ENCODE results near the gene CKAP4.

CKAP4 gene, protein sequence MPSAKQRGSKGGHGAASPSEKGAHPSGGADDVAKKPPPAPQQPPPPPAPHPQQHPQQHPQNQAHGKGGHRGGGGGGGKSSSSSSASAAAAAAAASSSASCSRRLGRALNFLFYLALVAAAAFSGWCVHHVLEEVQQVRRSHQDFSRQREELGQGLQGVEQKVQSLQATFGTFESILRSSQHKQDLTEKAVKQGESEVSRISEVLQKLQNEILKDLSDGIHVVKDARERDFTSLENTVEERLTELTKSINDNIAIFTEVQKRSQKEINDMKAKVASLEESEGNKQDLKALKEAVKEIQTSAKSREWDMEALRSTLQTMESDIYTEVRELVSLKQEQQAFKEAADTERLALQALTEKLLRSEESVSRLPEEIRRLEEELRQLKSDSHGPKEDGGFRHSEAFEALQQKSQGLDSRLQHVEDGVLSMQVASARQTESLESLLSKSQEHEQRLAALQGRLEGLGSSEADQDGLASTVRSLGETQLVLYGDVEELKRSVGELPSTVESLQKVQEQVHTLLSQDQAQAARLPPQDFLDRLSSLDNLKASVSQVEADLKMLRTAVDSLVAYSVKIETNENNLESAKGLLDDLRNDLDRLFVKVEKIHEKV

DNA sequence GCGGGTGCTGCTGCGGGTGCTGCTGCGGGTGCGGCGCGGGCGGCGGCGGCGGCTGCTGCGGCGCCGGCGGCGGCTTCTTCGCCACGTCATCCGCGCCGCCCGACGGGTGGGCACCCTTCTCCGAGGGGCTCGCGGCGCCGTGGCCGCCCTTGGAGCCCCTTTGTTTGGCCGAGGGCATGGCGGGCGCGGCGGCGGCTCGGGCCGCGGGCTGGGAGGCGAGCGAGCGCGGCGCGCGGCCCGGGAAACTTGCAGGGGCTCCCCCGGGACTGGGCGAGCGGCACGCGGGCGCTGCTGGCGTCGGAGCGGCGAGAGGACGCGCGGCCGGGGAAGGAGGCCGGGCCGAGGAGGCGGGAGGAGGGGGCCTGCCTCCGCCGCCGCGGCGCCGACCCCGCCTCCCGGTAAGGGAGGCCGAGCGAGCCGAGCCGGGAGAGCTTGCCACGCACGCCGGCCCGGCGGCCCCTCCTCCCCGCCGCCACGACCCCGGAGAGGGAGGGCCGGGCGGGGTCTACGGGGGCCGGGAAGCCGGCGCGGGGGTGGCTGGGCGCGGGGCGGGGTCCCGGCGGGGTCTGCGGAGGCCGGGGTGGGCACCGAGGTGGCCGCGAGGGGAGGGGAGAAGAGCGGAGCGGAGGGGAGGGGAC lies at the start of gene CKAP4:
Gene CKAP4 (minus strand): TSS at position 347 of the 638 bp plus-strand sequence. CDS start 169 bp downstream, at position 178.
- peaks cover 4% of the 10 kb centered on the region in 2 donors for H3K36me3 ChIP-seq (ENCODE audit: control insufficient read depth in 1 of 2, insufficient read depth in 2 of 2, low read length in 2 of 2)
- H3K4me1 ChIP-seq (ENCODE audit: control insufficient read depth in 1 of 2, insufficient read depth in 2 of 2, low read length in 2 of 2), result peaks cover 27 to 40% of the 10 kb centered on the region in 2 donors
- H3K4me3 ChIP-seq (ENCODE audit: low read depth in 1 of 2, low read length in 2 of 2), result peak within 1 kb of the TSS; percentile 75 to 82
- H3K27ac ChIP-seq (ENCODE audit: low read depth, low read length), result peak within 1 kb of the TSS; percentile 79
- H3K27me3 ChIP-seq (ENCODE audit: control insufficient read depth in 1 of 2, insufficient read depth in 2 of 2, low read length in 2 of 2), result no peaks in the 10 kb centered on the region
- H3K9me3 ChIP-seq (ENCODE audit: control insufficient read depth in 1 of 2, low read length in 2 of 2), result no peaks in the 10 kb centered on the region
- H3K9ac ChIP-seq (ENCODE audit: low read depth in 1 of 2, low read length in 2 of 2), result peak within 1 kb of the TSS; percentile 70 to 79

DNA sequence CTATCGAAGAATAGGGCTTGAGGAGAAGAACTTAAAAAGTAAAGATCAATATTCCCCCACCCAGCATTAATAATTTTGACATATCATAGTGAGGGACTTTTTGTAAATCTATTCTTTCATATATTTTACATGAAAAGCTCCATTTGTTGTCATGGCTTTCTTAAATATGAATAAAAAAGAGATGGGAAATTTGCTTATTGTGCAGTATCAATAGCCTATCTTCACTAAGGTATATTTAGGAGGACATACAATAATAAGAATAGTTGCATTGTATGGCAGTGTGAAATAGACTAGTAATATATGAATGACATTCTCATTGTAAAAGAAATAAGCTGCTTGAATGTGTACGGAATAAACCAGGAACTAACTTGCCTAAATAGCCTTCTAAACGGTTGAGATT lies 49.3 kb upstream of the CKAP4 start:
- H3K36me3 ChIP-seq (ENCODE audit: control insufficient read depth in 1 of 2, insufficient read depth in 2 of 2, low read length in 2 of 2), result no peaks in the 10 kb centered on the region
- no peak overlapping the region for H3K9ac ChIP-seq (ENCODE audit: low read depth in 1 of 2, low read length in 2 of 2)
- H3K4me1 ChIP-seq (ENCODE audit: control insufficient read depth in 1 of 2, insufficient read depth in 2 of 2, low read length in 2 of 2), result peaks cover 9 to 10% of the 10 kb centered on the region in 2 donors
- H3K9me3 ChIP-seq (ENCODE audit: control insufficient read depth in 1 of 2, low read length in 2 of 2), result no peaks in the 10 kb centered on the region
- H3K27me3 ChIP-seq (ENCODE audit: control insufficient read depth in 1 of 2, insufficient read depth in 2 of 2, low read length in 2 of 2), result no peaks in the 10 kb centered on the region
- H3K4me3 ChIP-seq (ENCODE audit: low read depth in 1 of 2, low read length in 2 of 2), result no peak overlapping the region
- H3K27ac ChIP-seq (ENCODE audit: low read depth, low read length), result no peak overlapping the region

DNA sequence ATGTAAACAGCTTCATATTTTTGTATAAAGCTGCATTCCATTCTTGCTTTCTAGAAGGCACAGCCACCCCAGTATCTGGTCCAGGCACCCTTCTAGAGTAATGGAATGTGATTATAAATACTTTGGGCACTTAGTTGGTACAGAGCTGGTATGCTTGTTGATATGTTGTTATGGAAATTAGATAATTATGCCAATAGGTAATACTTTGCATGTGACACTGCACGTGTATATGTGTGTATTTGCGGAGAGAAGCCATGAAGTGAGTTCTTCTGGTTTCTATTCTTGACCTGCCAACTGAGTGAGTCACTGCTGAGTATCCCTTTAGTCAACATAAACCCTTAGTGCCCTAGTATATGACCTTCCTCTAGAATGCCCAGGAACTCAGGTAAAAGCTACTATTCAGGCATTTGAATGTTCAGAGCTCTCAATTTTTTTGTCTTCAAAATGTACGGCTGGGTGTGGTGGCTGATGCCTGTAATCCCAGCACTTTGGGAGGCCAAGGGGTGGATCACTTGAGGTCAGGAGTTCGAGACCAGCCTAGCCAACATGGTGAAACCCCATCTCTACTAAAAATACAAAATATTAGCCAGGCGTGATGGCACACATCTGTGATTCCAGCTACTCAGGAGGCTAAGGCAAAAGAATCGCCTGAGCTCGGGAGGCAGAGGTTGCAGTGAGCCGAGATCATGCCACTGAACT lies 48.5 kb upstream of the CKAP4 start:
- Histone ChIP-seq H3K4me1 (ENCODE audit: control insufficient read depth in 1 of 2, insufficient read depth in 2 of 2, low read length in 2 of 2) (peaks cover 3 to 4% of the 10 kb centered on the region in 2 donors), H3K4me3 (ENCODE audit: low read depth in 1 of 2, low read length in 2 of 2) (no peak overlapping the region), H3K27me3 (ENCODE audit: control insufficient read depth in 1 of 2, insufficient read depth in 2 of 2, low read length in 2 of 2) (no peaks in the 10 kb centered on the region), H3K27ac (ENCODE audit: low read depth, low read length) (no peak overlapping the region), H3K9me3 (ENCODE audit: control insufficient read depth in 1 of 2, low read length in 2 of 2) (no peaks in the 10 kb centered on the region), H3K36me3 (ENCODE audit: control insufficient read depth in 1 of 2, insufficient read depth in 2 of 2, low read length in 2 of 2) (no peaks in the 10 kb centered on the region), H3K9ac (ENCODE audit: low read depth in 1 of 2, low read length in 2 of 2) (no peak overlapping the region)

DNA sequence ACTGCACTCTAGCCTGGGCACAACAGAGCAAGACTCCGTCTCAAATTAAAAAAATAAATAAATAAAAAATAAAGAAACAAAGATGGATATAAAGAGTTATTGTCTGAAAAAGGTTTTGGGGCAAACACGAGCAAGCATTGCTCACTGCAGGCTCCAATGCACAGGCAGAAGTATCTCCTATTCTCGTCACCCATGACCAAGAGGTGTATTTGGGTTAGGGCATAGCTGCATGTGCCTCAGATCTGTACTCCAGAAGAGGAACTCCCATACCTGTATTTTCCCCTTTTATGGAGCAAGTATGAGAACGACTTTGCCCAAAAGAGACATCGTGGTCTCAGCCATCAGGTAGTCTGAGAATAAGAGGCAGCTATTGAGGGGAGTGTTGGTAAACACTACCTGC lies 44.5 kb upstream of the CKAP4 start:
- Histone ChIP-seq H3K9ac (ENCODE audit: low read depth in 1 of 2, low read length in 2 of 2) (no peak overlapping the region), H3K27me3 (ENCODE audit: control insufficient read depth in 1 of 2, insufficient read depth in 2 of 2, low read length in 2 of 2) (no peaks in the 10 kb centered on the region), H3K27ac (ENCODE audit: low read depth, low read length) (no peak overlapping the region), H3K4me1 (ENCODE audit: control insufficient read depth in 1 of 2, insufficient read depth in 2 of 2, low read length in 2 of 2) (peaks cover 8 to 19% of the 10 kb centered on the region in 2 donors), H3K36me3 (ENCODE audit: control insufficient read depth in 1 of 2, insufficient read depth in 2 of 2, low read length in 2 of 2) (no peaks in the 10 kb centered on the region), H3K9me3 (ENCODE audit: control insufficient read depth in 1 of 2, low read length in 2 of 2) (no peaks in the 10 kb centered on the region), H3K4me3 (ENCODE audit: low read depth in 1 of 2, low read length in 2 of 2) (no peak overlapping the region)

DNA sequence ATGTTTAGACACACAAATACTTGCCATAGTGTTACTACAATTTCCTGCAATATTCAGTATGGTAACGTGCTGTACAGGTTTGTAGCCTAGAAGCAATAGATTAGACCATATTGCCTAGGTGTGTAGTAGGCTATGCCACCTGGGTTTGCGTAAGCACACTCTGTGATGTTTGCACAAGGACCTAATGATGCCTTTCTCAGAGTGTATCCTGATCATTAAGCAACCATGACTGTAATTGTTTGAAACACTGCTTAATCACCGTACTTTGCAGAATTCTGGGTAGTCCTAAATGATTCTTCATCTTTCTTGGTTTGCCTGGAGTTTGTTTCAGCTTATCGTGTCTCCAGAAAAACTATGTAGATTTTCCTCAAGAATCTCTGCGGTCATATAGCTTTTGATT lies 43.5 kb upstream of the CKAP4 start:
- no peak overlapping the region for H3K27ac ChIP-seq (ENCODE audit: low read depth, low read length)
- peaks cover 8 to 19% of the 10 kb centered on the region in 2 donors for H3K4me1 ChIP-seq (ENCODE audit: control insufficient read depth in 1 of 2, insufficient read depth in 2 of 2, low read length in 2 of 2)
- H3K4me3 ChIP-seq (ENCODE audit: low read depth in 1 of 2, low read length in 2 of 2), result no peak overlapping the region
- no peaks in the 10 kb centered on the region for H3K9me3 ChIP-seq (ENCODE audit: control insufficient read depth in 1 of 2, low read length in 2 of 2)
- H3K9ac ChIP-seq (ENCODE audit: low read depth in 1 of 2, low read length in 2 of 2), result no peak overlapping the region
- no peaks in the 10 kb centered on the region for H3K27me3 ChIP-seq (ENCODE audit: control insufficient read depth in 1 of 2, insufficient read depth in 2 of 2, low read length in 2 of 2)
- H3K36me3 ChIP-seq (ENCODE audit: control insufficient read depth in 1 of 2, insufficient read depth in 2 of 2, low read length in 2 of 2), result no peaks in the 10 kb centered on the region

DNA sequence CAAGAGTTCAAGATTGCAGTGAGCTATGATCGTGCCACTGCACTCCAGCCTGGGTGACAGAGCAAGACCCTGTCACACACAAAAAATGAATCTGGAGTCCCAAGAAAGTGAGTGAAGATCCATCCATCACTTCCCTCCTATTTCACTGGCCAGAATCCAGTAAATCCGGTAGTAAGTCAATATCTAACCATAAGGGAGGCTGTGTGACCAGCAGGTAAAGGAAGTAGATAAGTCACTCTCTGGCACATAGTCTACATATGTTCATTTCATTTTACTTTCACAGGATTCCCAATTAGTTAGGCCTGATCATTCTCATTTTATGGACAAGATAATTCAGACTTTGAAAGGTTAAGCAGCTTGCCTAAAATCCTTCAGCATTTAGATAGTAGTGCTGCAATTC lies 42.8 kb upstream of the CKAP4 start:
- no peaks in the 10 kb centered on the region for H3K36me3 ChIP-seq (ENCODE audit: control insufficient read depth in 1 of 2, insufficient read depth in 2 of 2, low read length in 2 of 2)
- H3K4me1 ChIP-seq (ENCODE audit: control insufficient read depth in 1 of 2, insufficient read depth in 2 of 2, low read length in 2 of 2), result peaks cover 8 to 19% of the 10 kb centered on the region in 2 donors
- no peak overlapping the region for H3K27ac ChIP-seq (ENCODE audit: low read depth, low read length)
- H3K27me3 ChIP-seq (ENCODE audit: control insufficient read depth in 1 of 2, insufficient read depth in 2 of 2, low read length in 2 of 2), result peaks cover 0 to 4% of the 10 kb centered on the region in 2 donors
- no peaks in the 10 kb centered on the region for H3K9me3 ChIP-seq (ENCODE audit: control insufficient read depth in 1 of 2, low read length in 2 of 2)
- no peak overlapping the region for H3K9ac ChIP-seq (ENCODE audit: low read depth in 1 of 2, low read length in 2 of 2)
- H3K4me3 ChIP-seq (ENCODE audit: low read depth in 1 of 2, low read length in 2 of 2), result no peak overlapping the region

DNA sequence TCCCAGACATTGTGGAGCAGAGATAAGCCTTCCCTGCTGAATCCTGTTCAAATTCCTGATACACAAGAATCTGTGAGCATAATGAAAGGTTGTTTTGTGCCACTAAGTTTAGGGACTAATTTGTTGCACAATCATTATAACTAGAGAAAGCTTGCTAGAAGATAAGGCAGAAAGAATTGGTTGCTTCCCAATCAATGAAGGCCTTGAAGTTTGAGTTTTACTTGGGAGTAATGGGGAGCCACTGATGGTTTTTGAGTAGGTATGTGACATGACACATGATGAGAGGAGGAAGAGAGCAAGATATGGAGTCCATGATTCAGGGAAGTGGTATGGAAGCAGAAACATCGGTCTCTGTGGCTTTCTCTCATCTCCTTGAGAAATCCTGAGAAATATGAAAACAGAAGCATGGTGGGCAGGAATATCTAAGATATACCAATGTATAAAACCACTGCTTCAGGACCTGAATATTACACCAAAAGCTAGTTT lies 41.4 kb upstream of the CKAP4 start:
- Histone ChIP-seq H3K9ac (ENCODE audit: low read depth in 1 of 2, low read length in 2 of 2) (no peak overlapping the region), H3K9me3 (ENCODE audit: control insufficient read depth in 1 of 2, low read length in 2 of 2) (no peaks in the 10 kb centered on the region), H3K27ac (ENCODE audit: low read depth, low read length) (no peak overlapping the region)

DNA sequence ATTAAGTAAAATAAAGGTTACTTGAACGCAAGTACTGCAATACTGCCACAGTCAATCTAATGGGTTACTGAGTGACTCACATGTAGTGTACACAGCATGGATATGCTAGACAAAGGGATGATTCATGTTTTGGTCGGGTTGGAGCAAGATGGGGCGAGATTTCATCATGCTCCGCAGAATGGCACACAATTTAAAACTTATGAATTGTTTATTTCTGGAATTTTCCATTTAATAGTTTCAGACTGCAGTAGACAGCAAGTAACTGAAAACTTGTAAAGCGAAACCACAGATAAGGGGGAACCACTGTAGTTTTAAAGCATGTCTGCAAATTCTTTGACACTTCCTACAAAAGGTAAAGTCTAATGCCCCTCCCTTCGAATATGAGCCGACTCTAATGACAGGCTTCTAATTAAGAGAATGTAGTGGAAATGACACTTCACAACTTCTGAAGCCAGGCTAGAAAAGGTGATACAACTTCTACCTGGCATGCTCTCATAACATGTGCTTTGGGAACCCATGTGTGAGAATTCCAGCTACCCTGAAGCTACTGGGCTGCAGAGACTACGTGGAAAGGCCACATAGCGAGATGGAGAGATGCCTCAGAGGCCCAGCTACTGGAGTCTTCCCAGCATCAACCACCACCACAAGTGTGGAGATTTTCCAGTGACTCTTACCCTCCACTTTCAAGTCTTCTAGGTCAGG lies 40.8 kb upstream of the CKAP4 start:
- Histone ChIP-seq H3K36me3 (ENCODE audit: control insufficient read depth in 1 of 2, insufficient read depth in 2 of 2, low read length in 2 of 2) (no peaks in the 10 kb centered on the region), H3K9me3 (ENCODE audit: control insufficient read depth in 1 of 2, low read length in 2 of 2) (no peaks in the 10 kb centered on the region), H3K4me3 (ENCODE audit: low read depth in 1 of 2, low read length in 2 of 2) (no peak overlapping the region), H3K9ac (ENCODE audit: low read depth in 1 of 2, low read length in 2 of 2) (no peak overlapping the region), H3K27ac (ENCODE audit: low read depth, low read length) (no peak overlapping the region), H3K27me3 (ENCODE audit: control insufficient read depth in 1 of 2, insufficient read depth in 2 of 2, low read length in 2 of 2) (peaks cover 0 to 4% of the 10 kb centered on the region in 2 donors), H3K4me1 (ENCODE audit: control insufficient read depth in 1 of 2, insufficient read depth in 2 of 2, low read length in 2 of 2) (peaks cover 8 to 19% of the 10 kb centered on the region in 2 donors)

More for the DNA sequence above, 41.4 kb upstream of the CKAP4 start:
- Histone ChIP-seq H3K4me3 (ENCODE audit: low read depth in 1 of 2, low read length in 2 of 2) (no peak overlapping the region), H3K36me3 (ENCODE audit: control insufficient read depth in 1 of 2, insufficient read depth in 2 of 2, low read length in 2 of 2) (no peaks in the 10 kb centered on the region), H3K4me1 (ENCODE audit: control insufficient read depth in 1 of 2, insufficient read depth in 2 of 2, low read length in 2 of 2) (peaks cover 8 to 19% of the 10 kb centered on the region in 2 donors), H3K27me3 (ENCODE audit: control insufficient read depth in 1 of 2, insufficient read depth in 2 of 2, low read length in 2 of 2) (peaks cover 0 to 4% of the 10 kb centered on the region in 2 donors)

DNA sequence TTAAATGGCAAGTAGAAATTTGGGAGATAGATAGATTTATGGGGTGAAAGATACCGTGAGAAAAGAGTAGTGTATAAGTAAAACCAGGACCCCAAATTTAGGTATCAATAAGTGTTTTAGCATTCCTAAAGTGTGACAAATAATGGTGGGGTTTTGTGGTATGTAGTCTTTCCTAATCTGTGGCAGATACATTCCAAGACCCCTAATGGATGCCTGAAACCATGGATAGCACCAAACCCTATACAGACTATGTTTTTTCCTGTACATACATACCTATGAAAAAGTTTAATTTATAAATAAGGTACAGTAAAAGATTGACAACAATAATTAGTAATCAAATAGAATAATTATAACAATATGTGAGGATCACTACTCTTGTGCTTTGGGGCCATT lies 40.3 kb upstream of the CKAP4 start:
- H3K27me3 ChIP-seq (ENCODE audit: control insufficient read depth in 1 of 2, insufficient read depth in 2 of 2, low read length in 2 of 2), result peaks cover 0 to 4% of the 10 kb centered on the region in 2 donors
- H3K36me3 ChIP-seq (ENCODE audit: control insufficient read depth in 1 of 2, insufficient read depth in 2 of 2, low read length in 2 of 2), result no peaks in the 10 kb centered on the region
- H3K4me3 ChIP-seq (ENCODE audit: low read depth in 1 of 2, low read length in 2 of 2), result no peak overlapping the region
- H3K9me3 ChIP-seq (ENCODE audit: control insufficient read depth in 1 of 2, low read length in 2 of 2), result no peaks in the 10 kb centered on the region
- H3K4me1 ChIP-seq (ENCODE audit: control insufficient read depth in 1 of 2, insufficient read depth in 2 of 2, low read length in 2 of 2), result peaks cover 8 to 19% of the 10 kb centered on the region in 2 donors
- H3K9ac ChIP-seq (ENCODE audit: low read depth in 1 of 2, low read length in 2 of 2), result no peak overlapping the region
- H3K27ac ChIP-seq (ENCODE audit: low read depth, low read length), result no peak overlapping the region

Measured in duodenal mucosa (tissue), 2 donors.